Measurements from ENCODE around the gene MRPS7.

Gene MRPS7

DNA sequence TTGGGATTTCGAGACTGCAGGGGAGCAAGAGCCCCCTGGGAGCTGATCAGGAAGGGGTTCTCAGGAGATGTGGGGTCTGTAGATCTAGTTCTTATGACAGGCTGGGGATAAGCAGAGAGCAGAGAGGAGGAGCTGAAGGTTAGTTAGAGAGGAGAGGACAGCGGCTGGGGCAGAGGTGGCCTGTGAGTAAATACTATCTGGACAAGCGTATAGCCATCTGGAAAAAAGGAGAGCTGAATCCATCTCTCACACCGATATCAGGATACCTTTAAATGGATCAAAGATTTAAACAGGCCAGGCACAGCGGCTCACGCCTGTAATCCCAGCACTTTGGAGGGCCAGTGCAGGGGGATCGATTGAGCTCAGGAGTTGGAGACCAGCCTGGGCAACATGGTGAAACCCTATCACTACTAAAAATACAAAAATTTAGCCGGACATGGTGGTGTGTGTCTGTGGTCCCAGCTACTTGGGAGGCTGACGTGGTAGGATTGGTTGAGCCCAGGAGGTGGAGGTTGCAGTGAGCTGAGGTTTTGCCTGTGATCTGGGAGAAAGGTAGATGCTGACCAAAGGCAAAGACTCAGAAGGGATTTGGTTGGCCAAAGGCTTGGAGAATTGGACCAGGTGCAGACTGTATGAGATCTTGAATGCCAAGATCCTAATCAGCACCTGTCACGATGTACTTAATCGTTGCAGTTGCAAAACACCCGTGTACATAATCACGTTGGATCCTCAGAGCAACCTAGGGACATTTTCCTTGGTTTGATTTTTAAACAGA is 46.5 kb downstream of the MRPS7 start:
- no peaks in the 10 kb centered on the region for H3K27me3 Mint-ChIP-seq
- peaks cover 10% of the 10 kb centered on the region for H3K36me3 Mint-ChIP-seq
- H3K4me1 Mint-ChIP-seq, result peaks cover 39% of the 10 kb centered on the region
- H3K9me3 Mint-ChIP-seq, result no peaks in the 10 kb centered on the region
- no peak overlapping the region for H3K4me3 Mint-ChIP-seq
- peak overlapping the region; percentile 75 for H3K27ac Mint-ChIP-seq
- ATAC-seq, result no peak

DNA sequence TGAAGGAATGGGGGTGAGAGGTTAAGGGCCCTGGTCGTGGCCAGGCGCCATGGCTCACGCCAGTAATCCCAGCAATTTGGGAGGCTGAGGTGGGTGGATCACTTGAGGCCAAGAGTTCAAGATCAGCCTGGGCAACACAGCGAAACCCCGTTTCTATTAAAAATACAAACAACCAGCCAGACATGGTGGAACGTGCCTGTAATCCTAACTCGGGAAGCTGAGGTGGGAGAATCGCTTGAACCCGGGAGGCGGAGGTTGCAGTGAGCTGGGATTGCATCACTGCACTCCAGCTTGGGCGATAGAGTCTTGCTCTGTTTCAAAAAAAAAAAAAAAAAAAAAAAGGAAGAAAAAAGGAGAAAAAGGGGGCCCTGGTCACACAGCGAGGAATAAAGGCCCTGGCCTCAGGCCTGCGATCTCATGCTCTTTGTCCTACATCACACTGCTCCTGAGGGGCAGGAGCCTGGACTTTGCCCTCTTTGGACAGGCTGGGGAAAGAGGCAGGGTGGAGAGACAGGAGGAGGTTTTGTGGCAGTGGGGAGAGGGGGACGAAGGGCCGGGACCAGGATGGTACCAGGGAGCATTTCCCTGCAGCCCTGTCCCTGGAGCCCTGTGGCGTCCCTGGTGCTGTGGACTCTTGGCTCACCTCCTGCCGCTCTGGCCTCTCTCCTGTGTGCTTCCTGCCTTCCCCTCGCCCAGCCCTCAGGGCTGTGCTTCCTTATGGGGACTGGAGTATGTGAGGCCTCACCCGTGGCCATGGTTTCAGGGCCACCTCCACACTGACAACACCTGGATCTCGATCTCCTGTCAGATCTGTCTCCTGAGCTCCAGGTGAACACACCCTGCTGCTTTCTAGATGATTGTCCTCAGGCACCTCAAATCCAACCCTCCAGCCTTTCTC is 47.3 kb downstream of the MRPS7 start:
- ATAC-seq, result no peak
- H3K27ac Mint-ChIP-seq, result peak overlapping the region; percentile 75

GRCh38 chr17:75313941-75314551 is 52.4 kb downstream of the MRPS7 start:
- ATAC-seq, result peak; percentile 89
- H3K27ac Mint-ChIP-seq, result peak overlapping the region; percentile 86
- no peaks in the 10 kb centered on the region for H3K27me3 Mint-ChIP-seq
- H3K36me3 Mint-ChIP-seq, result peaks cover 31% of the 10 kb centered on the region
- peak overlapping the region; percentile 34 for H3K4me3 Mint-ChIP-seq
- no peaks in the 10 kb centered on the region for H3K9me3 Mint-ChIP-seq
- peaks cover 79% of the 10 kb centered on the region for H3K4me1 Mint-ChIP-seq

More for the DNA sequence above, 47.3 kb downstream of the MRPS7 start:
- Mint-ChIP-seq H3K27me3 (no peaks in the 10 kb centered on the region), H3K4me1 (peaks cover 47% of the 10 kb centered on the region), H3K9me3 (no peaks in the 10 kb centered on the region), H3K4me3 (no peak overlapping the region), H3K36me3 (peaks cover 15% of the 10 kb centered on the region)

GRCh38 chr17:75315541-75316243 is 54.0 kb downstream of the MRPS7 start:
- ATAC-seq, result peak; percentile 52
- no peaks in the 10 kb centered on the region for H3K27me3 Mint-ChIP-seq
- H3K4me1 Mint-ChIP-seq, result peaks cover 86% of the 10 kb centered on the region
- no peaks in the 10 kb centered on the region for H3K9me3 Mint-ChIP-seq
- peak overlapping the region; percentile 86 for H3K27ac Mint-ChIP-seq
- H3K36me3 Mint-ChIP-seq, result peaks cover 40% of the 10 kb centered on the region
- peak overlapping the region; percentile 38 for H3K4me3 Mint-ChIP-seq

All from stimulated activated memory B cell treated with anti-CD40 and anti-IgM and Interleukin-4, amounts not matched to agents 10 μg/mL and 1 μg/mL and 100 μg/mL, for 72 hours (primary cell).